GM12878 (cell line): ENCODE results near the gene ENPP1. TPM values are rescaled to one million over a fixed set of nuclear protein-coding genes. Genes with fewer than 3 reads are reported as not detected.

ENCODE experiments used
- ATAC-seq: fragments of 200-7000 bp; cut with Tn5 transposase; 3 replicates; pipeline ENCODE4 v1.9.1; 2020; ENCODE audit warnings: mild to moderate bottlenecking, moderate library complexity
- BruUV-seq: library from RNA; stranded (reverse); fragments of 400-500 nt; replicated peaks from 2 replicates; lab custom pipeline; 2021; lab: Mats Ljungman, UMichigan
- CTCF ChIA-PET: fragments of 300-600 bp; sonication (Branson Sonifier 250); formaldehyde crosslinking; extraction: SDS; loops from one replicate; lab custom pipeline; 2021; ENCODE audit warnings: inconsistent platforms; lab: Yijun Ruan, JAX
- POLR2A ChIA-PET: fragments of 350-600 bp; formaldehyde crosslinking; extraction: SDS; loops from one replicate; lab custom pipeline; 2021; ENCODE audit warnings: inconsistent platforms; lab: Charles Lee
- RAD21 ChIA-PET: fragments of 300-600 bp; sonication (Branson Sonifier 250); formaldehyde crosslinking; loops from one replicate; lab custom pipeline; 2023; ENCODE audit warnings: antibody characterized with exemption; ENCODE audit not compliant: unreplicated experiment; lab: Charles Lee
- SMC1A ChIA-PET: fragments of 300-600 bp; sonication (Branson Sonifier 250); formaldehyde crosslinking; loops from one replicate; lab custom pipeline; 2023; ENCODE audit not compliant: unreplicated experiment, uncharacterized antibody; lab: Charles Lee
- DNase-seq: peaks from one replicate; pipeline ENCODE4 v3.0.0-alpha.2; 2011; ENCODE audit warnings: low read depth, low spot score
- FAIRE-seq: peaks from 3 replicates; lab custom pipeline; 2011; peaks lifted over from hg19 to GRCh38; lab: Jason Lieb, UNC
- H2AFZ ChIP-seq: 2 replicates; pipeline ENCODE4 v1.6.0; 2011; ENCODE audit warnings: low read depth, low read length, control low read depth; ENCODE audit not compliant: control insufficient read depth
- H3K27ac ChIP-seq: 2 replicates; pipeline ENCODE4 v1.5.1; 2011; ENCODE audit warnings: control low read depth; ENCODE audit not compliant: control insufficient read depth, insufficient read depth
- H3K27me3 ChIP-seq, 2 experiments: replicated peaks in 1 of 2; 2 replicates each; pipeline versions ENCODE4 v1.6.0 to v1.6.1; 2011; ENCODE audit warnings: low read length in 1 of 2; ENCODE audit not compliant: control insufficient read depth in 2 of 2, insufficient read depth in 2 of 2
- H3K36me3 ChIP-seq, 2 experiments: 2 replicates each; pipeline ENCODE4 v1.5.1; 2011; ENCODE audit warnings: low read length in 1 of 2; ENCODE audit not compliant: control insufficient read depth in 2 of 2, insufficient read depth in 2 of 2
- H3K4me1 ChIP-seq: 2 replicates; pipeline ENCODE4 v1.6.1; 2011; ENCODE audit warnings: mild to moderate bottlenecking, low read length, moderate library complexity, mixed read lengths; ENCODE audit not compliant: control insufficient read depth, insufficient read depth
- H3K4me2 ChIP-seq: 2 replicates; pipeline ENCODE4 v1.6.0; 2011; ENCODE audit warnings: control low read depth; ENCODE audit not compliant: control insufficient read depth, insufficient read depth
- H3K4me3 ChIP-seq: fragments of 200-600 bp; sonication (generic); 2 replicates; pipeline ENCODE4 v1.5.1; 2016
- H3K79me2 ChIP-seq: 2 replicates; pipeline ENCODE4 v1.6.0; 2011; ENCODE audit warnings: low read length; ENCODE audit not compliant: control insufficient read depth, insufficient read depth
- H3K9ac ChIP-seq: 2 replicates; pipeline ENCODE4 v1.8.0; 2011; ENCODE audit warnings: low read length, control low read depth, mixed read lengths; ENCODE audit not compliant: control insufficient read depth, insufficient read depth
- H3K9me3 ChIP-seq: replicated peaks from 3 replicates; pipeline ENCODE4 v1.5.1; 2011; ENCODE audit warnings: mild to moderate bottlenecking, low read length; ENCODE audit not compliant: control insufficient read depth, insufficient read depth
- H4K20me1 ChIP-seq: 2 replicates; pipeline ENCODE4 v1.6.0; 2011; ENCODE audit not compliant: control insufficient read depth, insufficient read depth
- CBX3 ChIP-seq: fragments of 200-600 bp; sonication (generic); IDR thresholded peaks from 2 replicates; pipeline ENCODE4 v1.6.1; 2016; ENCODE audit warnings: low read depth, borderline replicate concordance
- GATAD2B ChIP-seq: fragments of 450-650 bp; conservative IDR thresholded peaks from 2 replicates; pipeline ENCODE4 v1.6.1; 2017; ENCODE audit warnings: low read depth, mild to moderate bottlenecking, moderate library complexity
- MYB ChIP-seq: fragments of 150-350 bp; IDR thresholded peaks from 2 replicates; pipeline ENCODE4 v1.6.1; 2014; ENCODE audit warnings: mild to moderate bottlenecking, low read depth, low read length, borderline replicate concordance
- PML ChIP-seq: IDR thresholded peaks from 2 replicates; pipeline ENCODE4 v1.6.1; 2012; ENCODE audit warnings: low read length, inconsistent platforms
- POLR2AphosphoS2 ChIP-seq: IDR thresholded peaks from 2 replicates; pipeline ENCODE4 v1.6.1; 2011; ENCODE audit warnings: low read depth, mild to moderate bottlenecking, low read length, improper control_type of control experiment, moderate library complexity
- RAD21 ChIP-seq: IDR thresholded peaks from 2 replicates; pipeline ENCODE4 v1.6.1; 2011; ENCODE audit warnings: mild to moderate bottlenecking, low read depth, low read length, moderate library complexity; ENCODE audit not compliant: insufficient read depth
- SIN3A ChIP-seq: IDR thresholded peaks from 2 replicates; pipeline ENCODE4 v1.6.1; 2012; ENCODE audit warnings: low read depth, low read length, improper control_type of control experiment
- SRF ChIP-seq, 2 experiments: IDR thresholded peaks; 2 replicates each; pipeline ENCODE4 v1.6.1; 2011; ENCODE audit warnings: low read depth in 2 of 2, low read length in 2 of 2, mild to moderate bottlenecking in 1 of 2, moderate library complexity in 1 of 2
- WRNIP1 ChIP-seq: IDR thresholded peaks from 2 replicates; pipeline ENCODE4 v1.6.1; 2011; ENCODE audit warnings: low read depth, low read length, improper control_type of control experiment, borderline replicate concordance
- WGBS: methylation state at CpG from one replicate; pipeline ENCODE4 v1.1.6; 2016; ENCODE audit warnings: low lambda C conversion rate; ENCODE audit not compliant: insufficient replicate concordance, insufficient coverage; ENCODE audit errors: missing lambda C conversion rate; 5-methylcytosine and 5-hydroxymethylcytosine counted together
- in situ Hi-C: fragments of 300-500 bp; cut with MboI; formaldehyde crosslinking; loops from 9 replicates; pipeline ENCODE4 v1.14.3; 2018; ENCODE audit warnings: mixed read lengths
- intact Hi-C: fragments of 100-400 bp; cut with micrococcal nuclease; formaldehyde crosslinking; loops from one replicate; pipeline ENCODE4 v1.14.2; 2022; ENCODE audit not compliant: unreplicated experiment
- polyA plus RNA-seq, 11 experiments: library from polyadenylated mRNA; depleted of rRNA in 4 of 11; unstranded in 6 of 11; stranded (reverse) in 5 of 11; fragments of >200 nt; fragmentation: Nextera tagmentation in 4 of 11; fragmentation: Illumina TruSeq in 1 of 11; extraction: Ambion mirVana in 4 of 11; extraction: Trizol in 1 of 11; gene quantifications; 1 replicate in 1 of 11; 2 replicates in 10 of 11; pipeline versions ENCODE4 v1.2.1 to v1.2.3, GENCODE V29; 2011 to 2016; ENCODE audit warnings: inconsistent platforms in 2 of 11, missing spikeins in 2 of 11, low read depth in 1 of 11
- total RNA-seq, 4 experiments: library from RNA; depleted of rRNA in 3 of 4; stranded (reverse); fragments of >200 nt in 3 of 4; fragmentation: Illumina TruSeq in 1 of 4; extraction: Trizol in 1 of 4; gene quantifications; 2 replicates each; pipeline versions ENCODE4 v1.2.1 to v1.2.3, GENCODE V29; 2013 to 2021
- TF ChIP-seq, protein P1 (sequence below): fragments of 450-650 bp; IDR thresholded peaks from 2 replicates; pipeline ENCODE4 v1.6.1; 2017; ENCODE audit warnings: mild to moderate bottlenecking, moderate library complexity
- TF ChIP-seq, protein P2 (sequence below): IDR thresholded peaks from 2 replicates; pipeline ENCODE4 v1.6.1; 2012; ENCODE audit warnings: low read depth, low read length, improper control_type of control experiment

The ENPP1 gene
- total and polyA plus RNA-seq, 10 of the 15 experiments (the other 5 are each of a cell fraction or from before 2014, with no cell fraction given) = 0.03 to 0.05 TPM; not detected in 8

DNA sequence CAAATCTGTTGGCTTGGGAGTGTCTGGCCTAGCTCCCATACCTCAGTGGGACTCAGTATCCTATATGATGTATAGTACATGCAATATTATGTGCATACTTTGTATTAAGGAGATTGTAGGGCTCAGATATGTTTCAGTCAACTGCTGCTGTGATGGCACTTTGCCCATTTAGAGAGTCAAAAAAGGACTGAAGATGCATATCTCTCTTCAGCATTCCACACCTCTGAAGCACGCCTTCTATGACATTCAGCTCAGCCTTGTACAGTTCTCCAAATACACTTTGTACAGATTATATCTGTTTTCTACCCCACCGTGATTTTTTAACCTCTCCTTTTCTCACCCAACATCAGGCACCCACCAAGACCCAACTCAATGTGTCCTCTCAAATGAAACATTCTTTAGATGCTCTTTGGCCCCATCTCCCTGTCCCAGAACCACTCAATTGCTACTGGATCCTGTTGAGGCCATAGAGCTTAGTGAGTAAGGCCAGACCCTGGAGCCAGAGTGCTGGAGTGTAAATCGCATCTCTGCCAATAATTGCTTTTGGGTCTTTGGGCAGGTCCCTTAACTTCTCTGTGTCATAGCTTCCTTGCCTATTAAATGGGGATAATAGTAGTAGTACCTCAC lies 15.6 kb downstream of the ENPP1 start (continued):
- TF ChIP-seq SRF (IDR thresholded peaks at IDR 0.05; ENCODE audit: low read depth in 2 of 2, low read length in 2 of 2) (no peak), MYB (no peak), GATAD2B (no peak), SIN3A (no peak), RAD21 (no peak)

DNA sequence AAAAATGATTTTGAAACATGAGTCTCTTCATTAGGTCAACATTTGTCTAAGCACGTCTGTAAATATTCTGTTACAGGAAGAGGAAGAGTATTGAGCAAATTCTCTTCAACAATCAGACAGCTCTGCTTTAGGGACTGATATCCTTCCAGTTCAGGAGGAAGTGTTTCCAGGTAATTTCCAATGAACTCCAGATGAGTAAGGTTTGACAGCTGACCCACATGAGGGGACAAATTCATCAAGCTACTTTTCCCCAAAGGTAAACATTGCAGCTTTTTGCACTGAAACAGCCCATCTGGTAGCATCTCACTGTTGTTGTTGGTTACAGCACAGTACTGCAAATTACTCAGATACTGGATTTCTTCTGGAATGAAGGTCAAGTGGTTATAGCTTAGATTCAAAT lies 18.1 kb downstream of the ENPP1 start:
- ChIA-PET CTCF (interaction anchor here (1.1 kb wide), 1 partner anchor 12 kb away, joined by 3 read pairs; no protein-coding TSS in a partner anchor), RAD21 (no interaction called here), SMC1A (interaction anchor here (1.0 kb wide), 1 partner anchor 10 kb away, joined by 3 read pairs; no protein-coding TSS in a partner anchor), POLR2A (no interaction called here)
- Histone ChIP-seq H4K20me1 (no peaks in the 10 kb centered on the region), H3K4me2 (no peak overlapping the region), H3K27me3 (peaks cover 0 to 2% of the 10 kb centered on the region in 2 experiments; a peak in 2 of 4 replicates), H3K36me3 (no peaks in the 10 kb centered on the region), H3K4me3 (no peak overlapping the region), H3K79me2 (no peaks in the 10 kb centered on the region), H3K4me1 (no peaks in the 10 kb centered on the region), H3K27ac (no peak overlapping the region), H3K9ac (no peak overlapping the region), H2AFZ (no peak overlapping the region), H3K9me3 (no peaks in the 10 kb centered on the region)
- no peak for ATAC-seq
- intact Hi-C loops (no loop called here), in situ Hi-C loops (no loop called here)
- TF ChIP-seq PML = no peak
- TF ChIP-seq, protein P1, sequence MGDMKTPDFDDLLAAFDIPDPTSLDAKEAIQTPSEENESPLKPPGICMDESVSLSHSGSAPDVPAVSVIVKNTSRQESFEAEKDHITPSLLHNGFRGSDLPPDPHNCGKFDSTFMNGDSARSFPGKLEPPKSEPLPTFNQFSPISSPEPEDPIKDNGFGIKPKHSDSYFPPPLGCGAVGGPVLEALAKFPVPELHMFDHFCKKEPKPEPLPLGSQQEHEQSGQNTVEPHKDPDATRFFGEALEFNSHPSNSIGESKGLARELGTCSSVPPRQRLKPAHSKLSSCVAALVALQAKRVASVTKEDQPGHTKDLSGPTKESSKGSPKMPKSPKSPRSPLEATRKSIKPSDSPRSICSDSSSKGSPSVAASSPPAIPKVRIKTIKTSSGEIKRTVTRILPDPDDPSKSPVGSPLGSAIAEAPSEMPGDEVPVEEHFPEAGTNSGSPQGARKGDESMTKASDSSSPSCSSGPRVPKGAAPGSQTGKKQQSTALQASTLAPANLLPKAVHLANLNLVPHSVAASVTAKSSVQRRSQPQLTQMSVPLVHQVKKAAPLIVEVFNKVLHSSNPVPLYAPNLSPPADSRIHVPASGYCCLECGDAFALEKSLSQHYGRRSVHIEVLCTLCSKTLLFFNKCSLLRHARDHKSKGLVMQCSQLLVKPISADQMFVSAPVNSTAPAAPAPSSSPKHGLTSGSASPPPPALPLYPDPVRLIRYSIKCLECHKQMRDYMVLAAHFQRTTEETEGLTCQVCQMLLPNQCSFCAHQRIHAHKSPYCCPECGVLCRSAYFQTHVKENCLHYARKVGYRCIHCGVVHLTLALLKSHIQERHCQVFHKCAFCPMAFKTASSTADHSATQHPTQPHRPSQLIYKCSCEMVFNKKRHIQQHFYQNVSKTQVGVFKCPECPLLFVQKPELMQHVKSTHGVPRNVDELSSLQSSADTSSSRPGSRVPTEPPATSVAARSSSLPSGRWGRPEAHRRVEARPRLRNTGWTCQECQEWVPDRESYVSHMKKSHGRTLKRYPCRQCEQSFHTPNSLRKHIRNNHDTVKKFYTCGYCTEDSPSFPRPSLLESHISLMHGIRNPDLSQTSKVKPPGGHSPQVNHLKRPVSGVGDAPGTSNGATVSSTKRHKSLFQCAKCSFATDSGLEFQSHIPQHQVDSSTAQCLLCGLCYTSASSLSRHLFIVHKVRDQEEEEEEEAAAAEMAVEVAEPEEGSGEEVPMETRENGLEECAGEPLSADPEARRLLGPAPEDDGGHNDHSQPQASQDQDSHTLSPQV = no peak
- TF ChIP-seq POLR2AphosphoS2 = no peak
- TF ChIP-seq WRNIP1 = no peak
- TF ChIP-seq, protein P2, sequence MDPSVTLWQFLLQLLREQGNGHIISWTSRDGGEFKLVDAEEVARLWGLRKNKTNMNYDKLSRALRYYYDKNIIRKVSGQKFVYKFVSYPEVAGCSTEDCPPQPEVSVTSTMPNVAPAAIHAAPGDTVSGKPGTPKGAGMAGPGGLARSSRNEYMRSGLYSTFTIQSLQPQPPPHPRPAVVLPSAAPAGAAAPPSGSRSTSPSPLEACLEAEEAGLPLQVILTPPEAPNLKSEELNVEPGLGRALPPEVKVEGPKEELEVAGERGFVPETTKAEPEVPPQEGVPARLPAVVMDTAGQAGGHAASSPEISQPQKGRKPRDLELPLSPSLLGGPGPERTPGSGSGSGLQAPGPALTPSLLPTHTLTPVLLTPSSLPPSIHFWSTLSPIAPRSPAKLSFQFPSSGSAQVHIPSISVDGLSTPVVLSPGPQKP = no peak
- no peak for TF ChIP-seq CBX3
- TF ChIP-seq MYB = no peak
- BruUV-seq = no TSS peak
- WGBS = 5% methylated on average over 1 of the region's 1 CpG
- no peak for DNase-seq
- FAIRE-seq = no peak
